Vagina (tissue), 2 donors: ENCODE measurements around the gene NAPA. TPM values are rescaled to one million over a fixed set of nuclear protein-coding genes. Genes with fewer than 3 reads are reported as not detected.

Experiments used
- DNase-seq, 2 donors: peaks; one replicate each; pipeline ENCODE4 v3.0.0-alpha.2; 2017; ENCODE audit errors: extremely low spot score in 2 of 2
- H3K27ac ChIP-seq: fragments of 200-600 bp; sonication (generic); one replicate; pipeline ENCODE4 v1.5.1; 2019
- H3K27me3 ChIP-seq: fragments of 200-600 bp; sonication (generic); one replicate; pipeline ENCODE4 v1.5.1; 2019
- H3K36me3 ChIP-seq, 2 donors: fragments of 200-600 bp; sonication (generic); one replicate each; pipeline ENCODE4 v1.5.1; 2017 to 2019
- H3K4me1 ChIP-seq: fragments of 200-600 bp; sonication (generic); one replicate; pipeline ENCODE4 v1.5.1; 2019
- H3K4me3 ChIP-seq, 2 donors: fragments of 200-600 bp; sonication (generic); 1 replicate in 1 of 2; 2 replicates in 1 of 2; pipeline ENCODE4 v1.5.1; 2016 to 2019
- H3K9me3 ChIP-seq: fragments of 200-600 bp; sonication (generic); one replicate; pipeline ENCODE4 v1.5.1; 2019
- CTCF ChIP-seq, 3 experiments: fragments of 450-650 bp in 2 of 3; fragments of 200-600 bp in 1 of 3; sonication (generic) in 1 of 3; IDR thresholded peaks; one replicate each; pipeline ENCODE4 v1.5.1; 2017 to 2019; ENCODE audit warnings: antibody characterized with exemption in 3 of 3, mild to moderate bottlenecking in 2 of 3, moderate library complexity in 2 of 3
- POLR2A ChIP-seq, 2 donors: fragments of 450-650 bp; IDR thresholded peaks; one replicate each; pipeline ENCODE4 v1.6.1; 2017; ENCODE audit warnings: antibody characterized with exemption in 2 of 2, mild to moderate bottlenecking in 2 of 2, moderate library complexity in 2 of 2
- POLR2AphosphoS5 ChIP-seq, 2 donors: sonication (generic); formaldehyde crosslinking; IDR thresholded peaks; one replicate each; pipeline ENCODE4 v1.9.0; 2017; ENCODE audit warnings: antibody characterized with exemption in 2 of 2, mild to moderate bottlenecking in 2 of 2, low read depth in 1 of 2; ENCODE audit not compliant: insufficient read depth in 1 of 2
- intact Hi-C: fragments of 100-400 bp; cut with DNase I; formaldehyde crosslinking; loops from one replicate; pipeline ENCODE4 v1.15.1; 2023
- total RNA-seq: library from RNA; depleted of rRNA; stranded (reverse); fragments of >200 nt; gene quantifications from one replicate; pipeline ENCODE4 v1.2.3, GENCODE V29; 2016

NAPA gene
- total RNA-seq, 1 donor from 2014 or later, result 108 TPM

- Histone ChIP-seq H3K4me3 (no peak overlapping the region), H3K27me3 (no peaks in the 10 kb centered on the region), H3K27ac (no peak overlapping the region), H3K36me3 (no peaks in the 10 kb centered on the region), H3K9me3 (no peaks in the 10 kb centered on the region), H3K4me1 (peaks cover 14% of the 10 kb centered on the region)
- no peak for DNase-seq
- TF ChIP-seq POLR2A (IDR thresholded peaks at IDR 0.05) (no peak), CTCF (IDR thresholded peaks at IDR 0.05) (no peak), POLR2AphosphoS5 (IDR thresholded peaks at IDR 0.05; ENCODE audit: insufficient read depth in 1 of 2, low read depth in 1 of 2) (no peak)
- intact Hi-C loops, result no loop called here
These were observed 45.5 kb downstream of the NAPA start for GRCh38 chr19:47469363-47469700.

- Histone ChIP-seq H3K27me3 (no peaks in the 10 kb centered on the region), H3K4me1 (peaks cover 14% of the 10 kb centered on the region), H3K9me3 (no peaks in the 10 kb centered on the region), H3K4me3 (no peak overlapping the region), H3K27ac (no peak overlapping the region), H3K36me3 (no peaks in the 10 kb centered on the region)
- intact Hi-C loops, result no loop called here
- no peak for DNase-seq
- no peak for TF ChIP-seq POLR2A (IDR thresholded peaks at IDR 0.05)
- TF ChIP-seq CTCF (IDR thresholded peaks at IDR 0.05), result no peak
- no peak for TF ChIP-seq POLR2AphosphoS5 (IDR thresholded peaks at IDR 0.05; ENCODE audit: insufficient read depth in 1 of 2, low read depth in 1 of 2)
These were observed 46.9 kb downstream of the NAPA start for GRCh38 chr19:47467914-47468313.

GRCh38 chr19:47465957-47466356 is 48.9 kb downstream of the NAPA start:
- H3K4me1 ChIP-seq, result no peaks in the 10 kb centered on the region
- H3K36me3 ChIP-seq, result no peaks in the 10 kb centered on the region
- H3K27ac ChIP-seq, result no peak overlapping the region
- H3K9me3 ChIP-seq, result no peaks in the 10 kb centered on the region
- H3K4me3 ChIP-seq, result no peak overlapping the region
- DNase-seq, result no peak
- no peaks in the 10 kb centered on the region for H3K27me3 ChIP-seq
- no peak for TF ChIP-seq POLR2AphosphoS5 (IDR thresholded peaks at IDR 0.05; ENCODE audit: insufficient read depth in 1 of 2, low read depth in 1 of 2)
- TF ChIP-seq POLR2A (IDR thresholded peaks at IDR 0.05), result no peak
- TF ChIP-seq CTCF (IDR thresholded peaks at IDR 0.05), result no peak
- intact Hi-C loops, result no loop called here

GRCh38 chr19:47464675-47465419 is 50.0 kb downstream of the NAPA start:
- DNase-seq, result no peak
- intact Hi-C loops, result no loop called here
- TF ChIP-seq POLR2A (IDR thresholded peaks at IDR 0.05) (no peak), POLR2AphosphoS5 (IDR thresholded peaks at IDR 0.05; ENCODE audit: insufficient read depth in 1 of 2, low read depth in 1 of 2) (no peak), CTCF (IDR thresholded peaks at IDR 0.05) (no peak)
- no peaks in the 10 kb centered on the region for H3K27me3 ChIP-seq
- H3K27ac ChIP-seq, result no peak overlapping the region
- no peak overlapping the region for H3K4me3 ChIP-seq
- H3K4me1 ChIP-seq, result no peaks in the 10 kb centered on the region
- no peaks in the 10 kb centered on the region for H3K36me3 ChIP-seq
- H3K9me3 ChIP-seq, result no peaks in the 10 kb centered on the region

- TF ChIP-seq POLR2A (IDR thresholded peaks at IDR 0.05), result no peak
- TF ChIP-seq CTCF (IDR thresholded peaks at IDR 0.05), result no peak
- TF ChIP-seq POLR2AphosphoS5 (IDR thresholded peaks at IDR 0.05; ENCODE audit: insufficient read depth in 1 of 2, low read depth in 1 of 2), result no peak
- Histone ChIP-seq H3K27ac (no peak overlapping the region), H3K9me3 (no peaks in the 10 kb centered on the region), H3K4me1 (peaks cover 6% of the 10 kb centered on the region), H3K27me3 (peaks cover 4% of the 10 kb centered on the region), H3K4me3 (no peak overlapping the region), H3K36me3 (no peaks in the 10 kb centered on the region)
- intact Hi-C loops, result no loop called here
- no peak for DNase-seq
These were observed 53.0 kb downstream of the NAPA start for GRCh38 chr19:47461876-47462275.
